Measurements from ENCODE around the gene STARD13. TPM values are rescaled to one million over a fixed set of nuclear protein-coding genes. Genes with fewer than 3 reads are reported as not detected.

The STARD13 gene
- total RNA-seq, 2 experiments from 2014 or later = 0.02 to 0.25 TPM

DNA sequence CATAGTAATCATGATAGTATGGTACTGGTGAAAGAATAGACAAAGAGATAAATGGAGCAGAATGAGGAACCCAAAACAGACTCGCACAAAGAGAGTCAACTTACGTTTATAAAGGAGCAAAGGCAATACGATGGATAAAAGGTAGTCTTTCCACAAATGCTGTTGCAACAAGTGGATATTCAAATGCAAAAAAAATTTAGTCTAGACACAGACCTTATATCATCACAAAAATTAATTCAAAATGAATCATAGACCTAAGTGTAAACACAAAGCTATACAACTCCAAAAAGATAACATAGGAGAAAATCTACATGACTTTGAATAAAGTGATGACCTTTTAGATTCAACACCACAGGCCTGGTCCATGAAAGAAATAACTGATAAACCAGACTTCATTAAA lies 137.7 kb downstream of the STARD13 start:
- CTCF ChIA-PET = no interaction called here
- Mint-ChIP-seq H3K4me1 (peaks cover 10% of the 10 kb centered on the region), H3K27ac (no peak overlapping the region), H3K9me3 (peaks cover 9% of the 10 kb centered on the region), H3K4me3 (no peak overlapping the region), H3K27me3 (peaks cover 4% of the 10 kb centered on the region), H3K36me3 (ENCODE audit: low read depth) (peaks cover 3% of the 10 kb centered on the region)
- DNase-seq = no peak
- POLR2A ChIA-PET = no interaction called here

DNA sequence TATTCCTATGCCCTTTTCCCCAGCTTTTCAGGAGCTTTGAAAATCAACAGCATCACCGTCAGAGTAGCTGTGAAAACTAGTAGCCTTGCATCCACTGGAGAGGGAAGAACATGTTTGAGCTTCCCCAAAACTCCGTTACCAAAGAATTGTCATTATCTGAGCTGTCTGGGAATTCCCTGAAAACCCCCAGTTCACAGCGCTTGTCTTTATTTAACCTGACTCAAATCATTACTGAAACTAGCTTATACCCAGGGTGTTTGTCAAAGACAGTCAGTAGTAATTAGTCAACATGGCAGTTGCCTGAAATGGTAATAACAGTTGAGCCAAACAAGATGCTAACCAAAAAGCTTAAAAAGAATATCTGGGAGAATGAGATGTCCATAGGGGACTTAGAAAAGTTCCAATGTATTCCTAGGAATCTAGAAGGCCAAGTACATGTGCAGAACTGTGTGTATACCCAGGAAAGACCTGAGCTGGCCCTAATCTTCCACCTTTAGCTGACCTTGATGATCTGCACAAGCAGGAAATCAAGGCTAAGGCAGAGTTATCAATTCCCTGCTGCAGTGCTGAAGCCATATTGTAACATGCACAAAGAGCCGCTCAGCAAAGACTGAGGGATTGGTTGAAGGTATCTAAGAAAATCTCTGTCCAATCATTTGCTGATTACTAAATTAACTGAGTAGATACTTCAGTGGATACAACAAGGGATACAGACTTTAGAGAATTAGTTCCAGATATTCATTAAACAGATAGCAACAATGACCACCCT lies 138.5 kb downstream of the STARD13 start:
- peaks cover 4% of the 10 kb centered on the region for H3K27me3 Mint-ChIP-seq

DNA sequence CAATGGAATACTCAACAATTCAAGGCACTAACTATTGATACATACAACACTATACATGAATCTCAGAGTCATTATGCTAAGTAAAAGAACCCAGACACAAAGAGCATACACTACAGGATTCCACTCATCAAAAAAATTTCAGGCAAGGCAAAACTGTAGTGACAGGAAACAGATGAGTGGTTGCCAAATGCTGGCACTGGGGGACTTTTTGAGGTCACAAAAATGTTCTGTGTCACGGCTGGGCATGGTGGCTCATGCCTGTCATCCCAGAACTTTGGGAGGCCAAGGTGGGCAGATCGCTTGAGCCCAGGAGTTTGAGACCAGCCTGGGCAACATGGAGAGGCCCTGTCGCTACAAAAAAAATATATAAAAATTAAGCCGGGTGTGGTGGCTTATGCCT lies 139.9 kb downstream of the STARD13 start:
- Mint-ChIP-seq H3K4me1 (peaks cover 10% of the 10 kb centered on the region), H3K27me3 (peaks cover 4% of the 10 kb centered on the region), H3K4me3 (no peak overlapping the region), H3K27ac (no peak overlapping the region), H3K36me3 (ENCODE audit: low read depth) (peaks cover 3% of the 10 kb centered on the region), H3K9me3 (peaks cover 11% of the 10 kb centered on the region)
- ChIA-PET POLR2A (no interaction called here), CTCF (no interaction called here)
- no peak for DNase-seq

More for the DNA sequence above, 138.5 kb downstream of the STARD13 start:
- H3K9me3 Mint-ChIP-seq = peaks cover 11% of the 10 kb centered on the region
- ChIA-PET POLR2A (no interaction called here), CTCF (interaction anchor here (1.7 kb wide), 1 partner anchor 11 kb away, joined by 6 read pairs; no protein-coding TSS in a partner anchor)
- H3K36me3 Mint-ChIP-seq (ENCODE audit: low read depth) = peaks cover 3% of the 10 kb centered on the region
- DNase-seq = no peak
- no peak overlapping the region for H3K27ac Mint-ChIP-seq
- no peak overlapping the region for H3K4me3 Mint-ChIP-seq
- peaks cover 10% of the 10 kb centered on the region for H3K4me1 Mint-ChIP-seq

DNA sequence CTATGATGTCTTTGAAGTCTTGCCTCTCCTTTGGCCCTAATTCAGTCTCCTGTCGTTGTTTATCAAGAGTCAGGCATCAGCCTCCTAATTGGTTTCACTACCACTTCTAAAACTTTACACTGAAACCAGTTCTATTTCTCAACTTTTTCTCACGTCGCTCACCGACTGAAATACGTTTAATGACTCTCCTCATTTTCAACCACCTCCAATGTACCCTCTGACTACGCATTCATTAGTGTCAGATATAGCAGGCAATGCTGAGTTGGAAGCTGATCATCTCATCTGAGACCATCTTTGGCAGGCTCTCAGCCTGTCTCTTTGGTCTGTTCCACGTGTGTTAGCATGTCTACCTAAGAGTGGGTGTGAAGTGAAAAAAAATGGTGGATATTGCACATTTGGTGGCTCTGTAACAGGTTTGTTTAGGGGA lies 141.2 kb downstream of the STARD13 start:
- no peak overlapping the region for H3K27ac Mint-ChIP-seq
- CTCF ChIA-PET = no interaction called here
- H3K4me3 Mint-ChIP-seq = no peak overlapping the region
- H3K27me3 Mint-ChIP-seq = peaks cover 4% of the 10 kb centered on the region
- peaks cover 10% of the 10 kb centered on the region for H3K4me1 Mint-ChIP-seq
- peaks cover 3% of the 10 kb centered on the region for H3K36me3 Mint-ChIP-seq (ENCODE audit: low read depth)
- POLR2A ChIA-PET = no interaction called here
- no peak for DNase-seq
- peaks cover 11% of the 10 kb centered on the region for H3K9me3 Mint-ChIP-seq

DNA sequence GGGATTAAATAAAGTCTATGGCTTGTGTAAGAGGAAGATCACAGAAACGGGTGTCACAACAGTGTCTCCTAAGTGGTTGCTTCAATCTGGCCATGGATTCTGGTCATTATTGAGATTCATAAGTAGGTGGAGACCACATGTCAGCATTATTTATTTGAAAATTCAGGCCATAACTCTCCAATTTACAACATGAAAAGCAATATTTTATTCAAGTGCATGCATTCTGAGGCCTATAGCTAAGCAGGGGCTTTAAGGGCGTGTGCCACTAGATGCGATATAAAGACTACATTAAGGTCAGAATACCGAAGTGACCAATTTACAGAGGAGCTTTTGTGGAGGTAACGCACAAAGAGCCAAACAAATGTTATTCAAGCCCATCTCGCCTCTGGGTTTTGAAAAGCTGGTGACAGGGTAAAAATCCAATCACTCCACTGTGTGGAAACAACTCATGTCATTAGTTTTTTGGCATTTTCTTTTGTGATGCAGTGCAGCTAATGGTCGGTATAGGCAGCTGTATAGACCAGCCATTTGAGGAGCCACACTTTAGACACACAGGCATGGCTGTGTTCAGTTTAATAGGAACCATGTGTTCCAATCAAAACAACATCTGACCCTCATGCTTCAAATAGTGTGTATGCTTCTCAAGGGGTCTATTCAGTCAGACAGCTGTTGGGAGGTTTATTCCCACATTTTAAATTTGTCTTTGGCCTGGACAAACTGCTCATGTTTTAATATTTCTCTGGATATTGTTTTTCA lies 145.6 kb downstream of the STARD13 start:
- no peaks in the 10 kb centered on the region for H3K4me1 Mint-ChIP-seq
- peaks cover 13% of the 10 kb centered on the region for H3K9me3 Mint-ChIP-seq
- ChIA-PET POLR2A (interaction anchor here (0.6 kb wide), 1 partner anchor 109 kb away, joined by 3 read pairs; no protein-coding TSS in a partner anchor), CTCF (interaction anchor here (0.6 to 1.0 kb wide), 2 partner anchors 19 to 432 kb away, joined by 3 to 4 read pairs; no protein-coding TSS in a partner anchor)
- H3K27me3 Mint-ChIP-seq = no peaks in the 10 kb centered on the region
- no peak overlapping the region for H3K4me3 Mint-ChIP-seq
- no peak for DNase-seq
- H3K36me3 Mint-ChIP-seq (ENCODE audit: low read depth) = no peaks in the 10 kb centered on the region
- H3K27ac Mint-ChIP-seq = no peak overlapping the region

DNA sequence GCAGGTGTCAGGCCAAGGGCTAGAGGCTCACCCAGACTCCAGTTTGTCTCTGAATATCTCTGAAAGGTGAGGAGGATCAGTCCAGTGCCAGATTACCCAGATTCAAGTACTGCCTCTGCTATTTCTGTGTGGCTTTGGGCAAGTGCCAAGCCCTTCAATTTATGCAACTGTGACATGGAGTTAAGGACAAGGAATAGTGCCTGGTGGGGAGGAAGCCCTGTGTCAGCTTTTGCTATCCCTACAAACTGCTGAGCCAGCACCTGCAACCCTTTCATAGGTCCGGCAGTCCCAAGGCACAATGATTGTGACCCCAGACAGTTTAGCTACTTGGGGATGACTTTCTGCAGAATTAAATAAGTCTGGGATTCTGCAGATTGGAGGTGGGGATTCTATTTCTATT lies 146.4 kb downstream of the STARD13 start:
- DNase-seq = no peak
- Mint-ChIP-seq H3K4me1 (no peaks in the 10 kb centered on the region), H3K9me3 (peaks cover 9% of the 10 kb centered on the region), H3K27me3 (no peaks in the 10 kb centered on the region), H3K36me3 (ENCODE audit: low read depth) (no peaks in the 10 kb centered on the region), H3K4me3 (no peak overlapping the region), H3K27ac (no peak overlapping the region)
- ChIA-PET POLR2A (interaction anchor here (0.6 kb wide), 1 partner anchor 109 kb away, joined by 3 read pairs; no protein-coding TSS in a partner anchor), CTCF (interaction anchor here (0.9 kb wide), 1 partner anchor 55 kb away, joined by 3 read pairs; no protein-coding TSS in a partner anchor)

DNA sequence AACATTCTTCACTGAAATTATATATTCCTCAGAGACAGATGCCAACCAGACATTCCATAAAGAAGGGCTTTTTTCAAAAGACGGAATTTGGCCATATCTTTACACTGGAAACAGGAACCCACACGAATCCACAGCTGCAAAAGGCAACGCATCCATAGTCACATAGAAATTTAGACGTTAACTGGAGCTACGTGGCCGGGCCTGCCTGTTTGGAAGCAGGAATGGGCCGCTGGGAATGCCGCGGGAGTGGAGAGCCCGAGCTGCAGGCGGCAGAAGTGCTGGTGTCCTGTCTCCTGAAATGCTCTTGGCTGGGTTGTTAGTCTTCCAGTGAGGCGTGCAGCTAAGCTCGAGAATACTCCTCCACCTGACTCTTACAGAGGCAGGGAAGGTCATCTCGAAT lies 147.1 kb downstream of the STARD13 start:
- POLR2A ChIA-PET = interaction anchor here (0.6 kb wide), 1 partner anchor 535 kb away, joined by 3 read pairs; no protein-coding TSS in a partner anchor

DNA sequence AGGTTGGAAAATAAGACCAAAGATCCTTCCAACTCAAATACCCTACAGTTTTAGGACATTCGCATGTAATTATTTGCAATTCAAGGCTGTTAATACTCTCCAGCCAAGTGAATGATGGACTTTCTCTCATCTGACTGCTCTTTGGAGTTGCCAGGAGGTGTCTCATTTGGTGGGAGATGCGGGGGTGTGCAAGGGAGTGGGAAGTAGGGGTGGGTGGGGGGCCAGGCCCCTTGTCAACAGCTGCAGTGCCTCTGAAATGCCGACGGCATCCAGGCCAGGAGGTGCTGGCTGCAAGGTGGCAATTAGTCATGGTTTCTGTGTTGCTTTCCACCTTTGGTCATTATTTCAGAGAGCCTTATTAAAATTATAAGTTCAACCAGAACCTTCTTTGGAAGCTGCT lies 147.8 kb downstream of the STARD13 start:
- no peak for DNase-seq
- Mint-ChIP-seq H3K4me3 (no peak overlapping the region), H3K27ac (no peak overlapping the region), H3K9me3 (peaks cover 8% of the 10 kb centered on the region), H3K27me3 (no peaks in the 10 kb centered on the region), H3K36me3 (ENCODE audit: low read depth) (no peaks in the 10 kb centered on the region), H3K4me1 (no peaks in the 10 kb centered on the region)
- POLR2A ChIA-PET = interaction anchor here (0.6 kb wide), 1 partner anchor 536 kb away, joined by 3 read pairs; no protein-coding TSS in a partner anchor
- CTCF ChIA-PET = no interaction called here

More for the DNA sequence above, 147.1 kb downstream of the STARD13 start:
- Mint-ChIP-seq H3K9me3 (peaks cover 8% of the 10 kb centered on the region), H3K27me3 (no peaks in the 10 kb centered on the region), H3K27ac (no peak overlapping the region), H3K36me3 (ENCODE audit: low read depth) (no peaks in the 10 kb centered on the region), H3K4me1 (no peaks in the 10 kb centered on the region), H3K4me3 (no peak overlapping the region)
- CTCF ChIA-PET = interaction anchor here (0.9 kb wide), 1 partner anchor 55 kb away, joined by 3 read pairs; no protein-coding TSS in a partner anchor
- no peak for DNase-seq

DNA sequence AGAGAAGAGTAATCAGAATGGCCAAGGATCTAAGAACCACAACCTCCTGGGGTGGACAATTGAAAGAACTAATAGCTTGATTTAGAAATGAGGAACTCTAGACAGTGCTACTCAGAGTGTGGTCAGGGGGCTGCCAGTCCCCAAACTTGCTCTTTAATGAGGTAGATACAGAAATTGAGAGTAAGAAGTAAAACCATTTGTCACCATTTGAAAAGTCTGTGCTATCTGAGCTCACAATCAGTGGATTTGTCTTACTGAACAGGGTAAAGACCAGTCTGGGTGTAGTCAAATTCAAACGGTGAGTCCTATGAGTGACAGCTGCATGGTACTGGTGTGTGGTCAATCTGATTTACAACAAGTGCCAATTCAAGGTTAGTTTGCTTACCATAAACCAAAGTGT lies 150.5 kb downstream of the STARD13 start:
- H3K27ac Mint-ChIP-seq = no peak overlapping the region
- no peaks in the 10 kb centered on the region for H3K27me3 Mint-ChIP-seq
- no peaks in the 10 kb centered on the region for H3K36me3 Mint-ChIP-seq (ENCODE audit: low read depth)
- peaks cover 6% of the 10 kb centered on the region for H3K9me3 Mint-ChIP-seq
- CTCF ChIA-PET = no interaction called here
- DNase-seq = no peak
- H3K4me3 Mint-ChIP-seq = no peak overlapping the region
- POLR2A ChIA-PET = no interaction called here
- no peaks in the 10 kb centered on the region for H3K4me1 Mint-ChIP-seq

DNA sequence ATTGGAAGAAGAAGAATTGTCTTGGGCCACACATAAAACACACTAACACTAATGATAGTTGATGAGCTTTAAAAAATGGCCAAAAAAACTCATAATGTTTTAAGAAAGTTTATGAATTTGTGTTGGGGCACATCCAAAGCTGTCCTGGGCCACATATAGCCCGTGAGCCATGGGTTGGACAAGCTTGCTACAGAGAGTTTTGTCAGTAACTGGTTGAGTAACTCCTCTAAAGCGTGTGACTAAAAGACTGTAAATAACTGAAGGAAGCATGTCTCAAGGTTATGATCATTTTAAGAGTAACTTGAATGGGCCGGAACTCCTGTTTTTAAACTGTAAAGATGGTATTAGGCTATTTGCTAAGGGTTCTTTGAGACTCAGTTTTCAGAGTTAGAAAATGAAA lies 151.3 kb downstream of the STARD13 start:
- H3K36me3 Mint-ChIP-seq (ENCODE audit: low read depth) = no peaks in the 10 kb centered on the region
- no peak overlapping the region for H3K27ac Mint-ChIP-seq
- ChIA-PET POLR2A (no interaction called here), CTCF (no interaction called here)
- H3K9me3 Mint-ChIP-seq = peaks cover 6% of the 10 kb centered on the region
- no peaks in the 10 kb centered on the region for H3K4me1 Mint-ChIP-seq
- no peak for DNase-seq
- no peaks in the 10 kb centered on the region for H3K27me3 Mint-ChIP-seq
- no peak overlapping the region for H3K4me3 Mint-ChIP-seq

DNA sequence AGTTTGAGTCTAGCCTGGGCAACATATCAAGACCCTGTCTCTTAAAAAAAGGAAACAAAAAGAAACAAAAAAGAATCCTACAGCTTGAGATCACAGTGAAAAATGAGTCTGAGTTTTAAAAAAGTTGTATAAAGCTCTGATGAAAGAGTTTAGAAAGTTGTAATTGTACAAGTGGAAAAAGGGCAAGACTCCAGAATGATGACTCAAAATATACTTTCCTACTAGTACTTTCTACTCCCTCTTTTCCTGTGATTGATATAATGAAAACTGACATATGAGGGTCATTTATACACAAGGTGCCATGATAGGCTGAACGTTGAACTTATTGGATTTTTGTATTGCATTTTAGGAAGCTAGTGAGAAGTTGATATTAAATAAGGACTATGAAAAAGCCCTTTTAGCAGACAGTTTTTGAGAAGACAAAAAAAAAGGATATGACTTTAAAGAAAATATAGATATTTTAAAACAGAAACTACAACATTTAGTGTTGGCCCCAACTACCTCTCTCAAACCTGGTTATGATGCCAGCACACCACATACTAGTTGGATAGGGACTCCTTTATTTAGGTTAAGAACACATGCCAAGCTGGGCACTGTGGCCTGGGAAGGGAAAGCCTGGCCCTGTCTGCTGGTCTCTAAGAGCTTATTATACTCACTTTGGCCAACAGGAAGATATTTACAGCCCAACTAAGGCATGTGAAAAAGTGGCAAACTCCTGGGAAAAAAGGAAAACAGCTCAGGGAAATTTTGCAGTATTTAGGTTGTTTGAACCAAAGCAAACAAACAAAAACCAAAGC lies 152.7 kb downstream of the STARD13 start:
- DNase-seq = no peak
- Mint-ChIP-seq H3K4me1 (no peaks in the 10 kb centered on the region), H3K27me3 (no peaks in the 10 kb centered on the region), H3K27ac (no peak overlapping the region), H3K36me3 (ENCODE audit: low read depth) (no peaks in the 10 kb centered on the region), H3K4me3 (no peak overlapping the region), H3K9me3 (peaks cover 6% of the 10 kb centered on the region)
- ChIA-PET POLR2A (no interaction called here), CTCF (interaction anchor here (0.7 kb wide), 1 partner anchor 21 kb away, joined by 3 read pairs; no protein-coding TSS in a partner anchor)

DNA sequence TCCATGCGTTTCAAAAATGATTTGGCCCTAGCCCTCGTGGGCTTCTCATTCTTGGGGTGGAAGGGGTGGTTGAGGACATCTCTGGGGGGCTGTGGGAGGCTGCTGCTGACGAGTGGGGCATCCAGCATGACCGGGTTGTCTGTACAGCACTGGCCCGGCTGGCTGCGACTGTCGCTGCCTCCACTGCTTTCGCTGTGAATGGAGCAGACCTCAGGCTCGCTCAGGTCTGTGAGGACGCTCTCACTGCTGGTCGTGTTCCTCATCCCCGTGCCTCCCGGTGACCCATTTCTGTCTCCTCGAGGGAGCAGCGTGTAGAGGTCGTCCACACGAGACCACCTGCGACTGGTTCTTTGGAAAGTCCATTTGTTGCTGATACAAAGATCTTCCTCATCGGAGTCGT lies 155.7 kb downstream of the STARD13 start:
- Mint-ChIP-seq H3K4me3 (no peak overlapping the region), H3K27ac (no peak overlapping the region), H3K9me3 (peaks cover 2% of the 10 kb centered on the region), H3K4me1 (no peaks in the 10 kb centered on the region), H3K27me3 (no peaks in the 10 kb centered on the region), H3K36me3 (ENCODE audit: low read depth) (no peaks in the 10 kb centered on the region)
- no peak for DNase-seq
- CTCF ChIA-PET = no interaction called here
- POLR2A ChIA-PET = no interaction called here
